ENCODE results near the gene MRPS2. TPM values are rescaled to one million over a fixed set of nuclear protein-coding genes. Genes with fewer than 3 reads are reported as not detected.

The MRPS2 gene
- total RNA-seq, 1 donor: 21.4 TPM

GRCh38 chr9:135474915-135475314 lies 25.6 kb upstream of the MRPS2 start:
- TF ChIP-seq, protein P1, sequence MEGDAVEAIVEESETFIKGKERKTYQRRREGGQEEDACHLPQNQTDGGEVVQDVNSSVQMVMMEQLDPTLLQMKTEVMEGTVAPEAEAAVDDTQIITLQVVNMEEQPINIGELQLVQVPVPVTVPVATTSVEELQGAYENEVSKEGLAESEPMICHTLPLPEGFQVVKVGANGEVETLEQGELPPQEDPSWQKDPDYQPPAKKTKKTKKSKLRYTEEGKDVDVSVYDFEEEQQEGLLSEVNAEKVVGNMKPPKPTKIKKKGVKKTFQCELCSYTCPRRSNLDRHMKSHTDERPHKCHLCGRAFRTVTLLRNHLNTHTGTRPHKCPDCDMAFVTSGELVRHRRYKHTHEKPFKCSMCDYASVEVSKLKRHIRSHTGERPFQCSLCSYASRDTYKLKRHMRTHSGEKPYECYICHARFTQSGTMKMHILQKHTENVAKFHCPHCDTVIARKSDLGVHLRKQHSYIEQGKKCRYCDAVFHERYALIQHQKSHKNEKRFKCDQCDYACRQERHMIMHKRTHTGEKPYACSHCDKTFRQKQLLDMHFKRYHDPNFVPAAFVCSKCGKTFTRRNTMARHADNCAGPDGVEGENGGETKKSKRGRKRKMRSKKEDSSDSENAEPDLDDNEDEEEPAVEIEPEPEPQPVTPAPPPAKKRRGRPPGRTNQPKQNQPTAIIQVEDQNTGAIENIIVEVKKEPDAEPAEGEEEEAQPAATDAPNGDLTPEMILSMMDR (IDR thresholded peaks at IDR 0.05; ENCODE audit: insufficient read depth, low read length): peak; percentile 24
- H3K4me3 ChIP-seq (ENCODE audit: low read depth, low read length): no peak overlapping the region
- DNase-seq (ENCODE audit: low read depth): no peak

GRCh38 chr9:135476561-135477355 lies 23.7 kb upstream of the MRPS2 start:
- TF ChIP-seq, protein P1 (IDR thresholded peaks at IDR 0.05; ENCODE audit: insufficient read depth, low read length): no peak
- peak; percentile 62 for DNase-seq (ENCODE audit: low read depth)
- H3K4me3 ChIP-seq (ENCODE audit: low read depth, low read length): no peak overlapping the region

- DNase-seq (ENCODE audit: low read depth): no peak
- H3K4me3 ChIP-seq (ENCODE audit: low read depth, low read length): no peak overlapping the region
- TF ChIP-seq, protein P1 (IDR thresholded peaks at IDR 0.05; ENCODE audit: insufficient read depth, low read length): no peak
These were observed 22.3 kb upstream of the MRPS2 start for GRCh38 chr9:135478191-135478590.

DNA sequence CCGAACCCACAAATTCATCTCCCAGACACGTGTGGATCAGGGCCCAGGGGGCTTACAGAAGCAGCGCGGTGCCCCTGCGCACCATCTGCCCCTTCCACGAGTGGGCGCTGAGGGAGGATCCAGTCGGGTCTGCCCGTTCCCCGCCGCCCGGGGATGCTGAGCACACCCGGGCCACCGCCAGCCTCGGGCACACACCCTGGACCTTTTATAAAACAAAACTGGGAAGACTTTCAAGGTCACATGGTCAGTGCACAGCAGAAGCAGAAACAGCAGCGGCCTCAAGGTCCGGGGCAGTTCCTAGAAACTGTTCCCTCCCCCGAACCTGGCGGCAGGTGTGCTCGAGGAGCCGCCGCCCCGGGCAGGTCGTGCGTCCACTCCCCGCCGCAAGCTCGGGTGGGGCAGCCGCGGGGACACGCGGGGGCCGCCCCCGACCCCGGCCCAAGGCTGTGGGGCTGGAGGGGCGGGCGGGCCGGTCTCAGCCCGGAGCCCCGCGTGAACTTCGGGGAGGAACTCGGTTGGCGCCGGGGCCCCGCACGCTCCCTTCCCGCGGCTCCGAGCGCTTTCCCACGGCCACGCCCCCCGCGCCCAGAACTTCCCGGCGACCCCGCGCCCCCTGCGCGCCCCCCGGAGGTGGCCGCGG lies 21.5 kb upstream of the MRPS2 start:
- peak; percentile 28 for DNase-seq (ENCODE audit: low read depth)
- H3K4me3 ChIP-seq (ENCODE audit: low read depth, low read length): peak overlapping the region; percentile 59
- TF ChIP-seq, protein P1 (IDR thresholded peaks at IDR 0.05; ENCODE audit: insufficient read depth, low read length): peak; percentile 36

- no peak for DNase-seq (ENCODE audit: low read depth)
- TF ChIP-seq, protein P1 (IDR thresholded peaks at IDR 0.05; ENCODE audit: insufficient read depth, low read length): no peak
- H3K4me3 ChIP-seq (ENCODE audit: low read depth, low read length): peak within 1 kb of the TSS; percentile 77
These were observed 20.9 kb upstream of the MRPS2 start, which contains the start of gene PPP1R26 for GRCh38 chr9:135479469-135480052. PPP1R26 (plus strand) TSS chr9:135479782; CDS start chr9:135484511, 4,729 bp downstream.

- H3K4me3 ChIP-seq (ENCODE audit: low read depth, low read length): peak overlapping the region; percentile 77
- TF ChIP-seq, protein P1 (IDR thresholded peaks at IDR 0.05; ENCODE audit: insufficient read depth, low read length): no peak
- no peak for DNase-seq (ENCODE audit: low read depth)
These were observed 20.2 kb upstream of the MRPS2 start for GRCh38 chr9:135480071-135480939.
